Neural cell (in vitro differentiated cells): ENCODE measurements around the gene BABAM2.

Source experiments
- CTCF ChIP-seq: fragments of 450-650 bp; IDR thresholded peaks from 2 replicates; pipeline ENCODE4 v1.5.1; 2014; ENCODE audit warnings: antibody characterized with exemption, mild to moderate bottlenecking, moderate library complexity; ENCODE audit not compliant: poor library complexity, severe bottlenecking
- EP300 ChIP-seq: fragments of 450-650 bp; conservative IDR thresholded peaks from 2 replicates; pipeline ENCODE4 v1.6.1; 2014; ENCODE audit warnings: antibody characterized with exemption, mild to moderate bottlenecking, moderate library complexity; ENCODE audit not compliant: poor library complexity, severe bottlenecking
- EZH2 ChIP-seq: fragments of 200-600, 300-800 bp; shearing (Covaris generic), sonication (generic); IDR thresholded peaks from 2 replicates; pipeline ENCODE4 v1.6.1; 2014; ENCODE audit warnings: antibody characterized with exemption, low read length, borderline replicate concordance, mild to moderate bottlenecking; ENCODE audit not compliant: insufficient read depth, poor library complexity, severe bottlenecking
- MXI1 ChIP-seq: fragments of 450-650 bp; conservative IDR thresholded peaks from 2 replicates; pipeline ENCODE4 v1.6.1; 2014; ENCODE audit warnings: antibody characterized with exemption, mild to moderate bottlenecking; ENCODE audit not compliant: poor library complexity, severe bottlenecking
- POLR2AphosphoS5 ChIP-seq: IDR thresholded peaks from 2 replicates; pipeline ENCODE4 v1.6.1; 2012
- RAD21 ChIP-seq: fragments of 450-650 bp; conservative IDR thresholded peaks from 2 replicates; pipeline ENCODE4 v1.6.1; 2014; ENCODE audit warnings: antibody characterized with exemption, mild to moderate bottlenecking, moderate library complexity
- REST ChIP-seq: IDR thresholded peaks from 2 replicates; pipeline ENCODE4 v1.6.1; 2012; ENCODE audit warnings: borderline replicate concordance
- SMC3 ChIP-seq: fragments of 450-650 bp; conservative IDR thresholded peaks from 2 replicates; pipeline ENCODE4 v1.6.1; 2014; ENCODE audit warnings: antibody characterized with exemption, mild to moderate bottlenecking, moderate library complexity; ENCODE audit not compliant: poor library complexity
- TAF1 ChIP-seq: IDR thresholded peaks from 2 replicates; pipeline ENCODE4 v1.6.1; 2012; ENCODE audit warnings: low read depth

GRCh38 chr2:27890924-27891672, 569 bp downstream of the BABAM2 start:
- TF ChIP-seq CTCF (no peak), REST (no peak), POLR2AphosphoS5 (no peak), EP300 (peak; percentile 37), RAD21 (peak; percentile 5), EZH2 (no peak), SMC3 (no peak), TAF1 (no peak), MXI1 (no peak)
